GM18507 (cell line): Measurements from ENCODE around the gene MAT1A.
A peak's percentile ranks its signal among the peaks of the same experiment; 100 is the strongest.
"Not testable (repeated sequence)": the region's sequence is repeated elsewhere in the genome, so short reads cannot be mapped to it uniquely, and the experiment has no call there.

ENCODE experiments used
- DNase-seq: peaks from one replicate; pipeline ENCODE4 v3.0.0; 2011; ENCODE audit warnings: low read depth; ENCODE audit not compliant: insufficient read length; ENCODE audit errors: extremely low spot score
- FAIRE-seq: peaks from 2 replicates; lab custom pipeline; 2011; peaks lifted over from hg19 to GRCh38; lab: Jason Lieb, UNC

Gene MAT1A

GRCh38 chr10:80268938-80269588, 20.4 kb downstream of the MAT1A start:
- DNase-seq (no peak), FAIRE-seq (no peak)

- DNase-seq (no peak), FAIRE-seq (no peak)
These were observed 21.2 kb downstream of the MAT1A start for GRCh38 chr10:80268266-80268665.

- FAIRE-seq (no peak), DNase-seq (no peak)
These were observed 23.0 kb downstream of the MAT1A start for GRCh38 chr10:80266513-80266863.

GRCh38 chr10:80265740-80266512, 23.5 kb downstream of the MAT1A start:
- FAIRE-seq, result no peak
- no peak for DNase-seq

GRCh38 chr10:80264081-80265056, 25.1 kb downstream of the MAT1A start:
- DNase-seq (no peak), FAIRE-seq (no peak)

GRCh38 chr10:80261316-80262030, 28.0 kb downstream of the MAT1A start:
- DNase-seq (no peak), FAIRE-seq (no peak)

GRCh38 chr10:80260295-80261243, 28.9 kb downstream of the MAT1A start:
- DNase-seq, result no peak
- peak; percentile 38 for FAIRE-seq

- FAIRE-seq, result no peak
- no peak for DNase-seq
These were observed 30.0 kb downstream of the MAT1A start for GRCh38 chr10:80259405-80259871.

- DNase-seq, FAIRE-seq: not testable (repeated sequence)
These were observed 32.7 kb downstream of the MAT1A start for GRCh38 chr10:80256798-80257197.

GRCh38 chr10:80254726-80255125, 34.7 kb downstream of the MAT1A start:
- not testable (repeated sequence) for DNase-seq, FAIRE-seq

GRCh38 chr10:80253963-80254271, 35.5 kb downstream of the MAT1A start:
- DNase-seq, result not testable (repeated sequence)

GRCh38 chr10:80253266-80253962, 36.0 kb downstream of the MAT1A start:
- FAIRE-seq (no peak), DNase-seq (no peak)

More at GRCh38 chr10:80253963-80254271, 35.5 kb downstream of the MAT1A start:
- FAIRE-seq, result not testable (repeated sequence)

- DNase-seq, result no peak
- FAIRE-seq, result no peak
These were observed 37.1 kb downstream of the MAT1A start for GRCh38 chr10:80252296-80252887.

- not testable (repeated sequence) for DNase-seq, FAIRE-seq
These were observed 37.7 kb downstream of the MAT1A start for GRCh38 chr10:80251703-80252280.

GRCh38 chr10:80250399-80250798, 39.1 kb downstream of the MAT1A start:
- DNase-seq, result not testable (repeated sequence)
- FAIRE-seq, result peak; percentile 81

- not testable (repeated sequence) for FAIRE-seq, DNase-seq
These were observed 39.6 kb downstream of the MAT1A start for GRCh38 chr10:80249906-80250305.

- not testable (repeated sequence) for FAIRE-seq, DNase-seq
These were observed 41.8 kb downstream of the MAT1A start for GRCh38 chr10:80247611-80248010.
